HEK293 (cell line): ENCODE measurements around the gene JOSD1.

Source experiments
- HIC1 ChIP-seq: fragments of 450-650 bp; formaldehyde crosslinking; IDR thresholded peaks from 2 replicates; pipeline ENCODE4 v1.5.1; 2016; ENCODE audit warnings: missing biosample characterization, missing genetic modification characterization
- KLF17 ChIP-seq: fragments of 450-650 bp; formaldehyde crosslinking; IDR thresholded peaks from 2 replicates; pipeline ENCODE4 v1.5.1; 2016; ENCODE audit warnings: missing biosample characterization, missing genetic modification characterization
- MEIS1 ChIP-seq: sonication (generic); formaldehyde crosslinking; IDR thresholded peaks from 2 replicates; pipeline ENCODE4 v1.8.1; 2022; ENCODE audit warnings: missing genetic modification reagents, mild to moderate bottlenecking, borderline replicate concordance
- MZF1 ChIP-seq: fragments of 450-650 bp; formaldehyde crosslinking; IDR thresholded peaks from 2 replicates; pipeline ENCODE4 v1.5.1; 2017; ENCODE audit warnings: missing biosample characterization, missing genetic modification characterization, borderline replicate concordance
- PRDM4 ChIP-seq: fragments of 450-650 bp; formaldehyde crosslinking; IDR thresholded peaks from 2 replicates; pipeline ENCODE4 v1.5.1; 2017; ENCODE audit warnings: missing biosample characterization, missing genetic modification characterization
- SP2 ChIP-seq: fragments of 450-650 bp; formaldehyde crosslinking; IDR thresholded peaks from 2 replicates; pipeline ENCODE4 v1.5.1; 2016; ENCODE audit warnings: missing biosample characterization, missing genetic modification characterization
- SP7 ChIP-seq: fragments of 450-650 bp; formaldehyde crosslinking; IDR thresholded peaks from 2 replicates; pipeline ENCODE4 v1.5.1; 2016; ENCODE audit warnings: missing biosample characterization, missing genetic modification characterization
- YY2 ChIP-seq: fragments of 450-650 bp; formaldehyde crosslinking; IDR thresholded peaks from 2 replicates; pipeline ENCODE4 v1.5.1; 2016; ENCODE audit warnings: missing biosample characterization, missing genetic modification characterization
- ZBTB20 ChIP-seq: fragments of 450-650 bp; formaldehyde crosslinking; IDR thresholded peaks from 2 replicates; pipeline ENCODE4 v1.5.1; 2016; ENCODE audit warnings: missing biosample characterization, missing genetic modification characterization
- ZBTB26 ChIP-seq: fragments of 450-650 bp; formaldehyde crosslinking; optimal IDR thresholded peaks from 2 replicates; pipeline ENCODE3; 2016; ENCODE audit warnings: missing biosample characterization, mild to moderate bottlenecking, missing genetic modification characterization
- ZFHX2 ChIP-seq: fragments of 450-650 bp; formaldehyde crosslinking; conservative IDR thresholded peaks from 2 replicates; pipeline ENCODE4 v1.5.1; 2016; ENCODE audit warnings: missing biosample characterization, missing genetic modification characterization
- ZFP3 ChIP-seq: fragments of 450-650 bp; formaldehyde crosslinking; IDR thresholded peaks from 2 replicates; pipeline ENCODE4 v1.5.1; 2016; ENCODE audit warnings: low read depth, missing biosample characterization, missing genetic modification characterization
- ZNF18 ChIP-seq: fragments of 450-650 bp; formaldehyde crosslinking; IDR thresholded peaks from 2 replicates; pipeline ENCODE4 v1.5.1; 2016; ENCODE audit warnings: missing biosample characterization, missing genetic modification characterization
- ZNF223 ChIP-seq: fragments of 450-650 bp; formaldehyde crosslinking; IDR thresholded peaks from 2 replicates; pipeline ENCODE4 v1.5.1; 2016; ENCODE audit warnings: missing biosample characterization, missing genetic modification characterization
- ZNF24 ChIP-seq: fragments of 450-650 bp; formaldehyde crosslinking; IDR thresholded peaks from 2 replicates; pipeline ENCODE4 v1.5.1; 2016; ENCODE audit warnings: missing biosample characterization, missing genetic modification characterization
- ZNF362 ChIP-seq: fragments of 450-650 bp; formaldehyde crosslinking; IDR thresholded peaks from 2 replicates; pipeline ENCODE4 v1.5.1; 2016; ENCODE audit warnings: missing biosample characterization, missing genetic modification characterization
- ZNF398 ChIP-seq: fragments of 450-650 bp; formaldehyde crosslinking; IDR thresholded peaks from 2 replicates; pipeline ENCODE4 v1.5.1; 2017; ENCODE audit warnings: missing biosample characterization, missing genetic modification characterization
- ZNF449 ChIP-seq: fragments of 450-650 bp; formaldehyde crosslinking; IDR thresholded peaks from 2 replicates; pipeline ENCODE4 v1.5.1; 2017; ENCODE audit warnings: missing biosample characterization, mild to moderate bottlenecking, missing genetic modification characterization, moderate library complexity
- ZNF48 ChIP-seq: fragments of 450-650 bp; formaldehyde crosslinking; IDR thresholded peaks from 2 replicates; pipeline ENCODE4 v1.5.1; 2016; ENCODE audit warnings: missing biosample characterization, missing genetic modification characterization
- ZNF488 ChIP-seq: fragments of 450-650 bp; formaldehyde crosslinking; IDR thresholded peaks from 2 replicates; pipeline ENCODE4 v1.5.1; 2016; ENCODE audit warnings: missing biosample characterization, missing genetic modification characterization
- ZNF768 ChIP-seq: fragments of 450-650 bp; formaldehyde crosslinking; IDR thresholded peaks from 2 replicates; pipeline ENCODE4 v1.5.1; 2018; ENCODE audit warnings: missing biosample characterization, mild to moderate bottlenecking, missing genetic modification characterization
- ZSCAN4 ChIP-seq: fragments of 450-650 bp; formaldehyde crosslinking; IDR thresholded peaks from 2 replicates; pipeline ENCODE4 v1.5.1; 2017; ENCODE audit warnings: missing biosample characterization, missing genetic modification characterization

The JOSD1 gene

GRCh38 chr22:38705235-38706100 lies 4.7 kb upstream of the JOSD1 start, which contains the start of gene GTPBP1 (continued):
- no peak for TF ChIP-seq YY2
- no peak for TF ChIP-seq HIC1 (tag by site-specific recombination)
- TF ChIP-seq ZNF768 (tag by site-specific recombination): no peak
- no peak for TF ChIP-seq ZBTB20 (tag by site-specific recombination)
- TF ChIP-seq ZNF18: no peak
- TF ChIP-seq KLF17 (tag by site-specific recombination): peak; percentile 67
- TF ChIP-seq ZFP3: no peak
- no peak for TF ChIP-seq MZF1
- no peak; the same call in 1 of the 2 replicates for TF ChIP-seq ZNF449 (tag by site-specific recombination)
- peak; percentile 90 for TF ChIP-seq SP7 (tag by site-specific recombination)
- TF ChIP-seq ZNF48: no peak
- no peak for TF ChIP-seq PRDM4 (tag by site-specific recombination)
- TF ChIP-seq SP2 (tag by site-specific recombination): peak; percentile 100
- TF ChIP-seq ZFHX2 (tag by site-specific recombination): peak; percentile 87
- peak; percentile 54 for TF ChIP-seq ZBTB26 (tag by site-specific recombination)
- TF ChIP-seq MEIS1 (CRISPR knock-in tag): no peak
- TF ChIP-seq ZSCAN4: no peak
- no peak for TF ChIP-seq ZNF398
- no peak for TF ChIP-seq ZNF362 (tag by site-specific recombination)
- 0 out of 2 replicates have a peak, but pooled peaks have one; percentile 57 for TF ChIP-seq ZNF24
- no peak for TF ChIP-seq ZNF223 (tag by site-specific recombination)
- TF ChIP-seq ZNF488 (tag by site-specific recombination): no peak
